Naive thymus-derived CD8-positive, alpha-beta T cell (primary cell): ENCODE data around the gene TMEM14B. TPM values are rescaled to one million over a fixed set of nuclear protein-coding genes. Genes with fewer than 3 reads are reported as not detected.
"Not testable (repeated sequence)": the region's sequence is repeated elsewhere in the genome, so short reads cannot be mapped to it uniquely, and the experiment has no call there.

Experiments used
- ATAC-seq, 2 donors: fragments of 150-1000 bp; cut with Tn5 transposase in 1 of 2; sonication (Bioruptor Pico), chemical (Tn5 transposase) in 1 of 2; 1 replicate in 1 of 2; 2 replicates in 1 of 2; pipeline ENCODE4 v1.10.0; 2021; ENCODE audit warnings: mild to moderate bottlenecking in 2 of 2, moderate library complexity in 2 of 2
- POLR2A ChIA-PET: fragments of 350-600 bp; sonication (Branson Sonifier 250); formaldehyde crosslinking; loops from one replicate; lab custom pipeline; 2021; ENCODE audit warnings: antibody characterized with exemption; lab: Charles Lee
- DNase-seq, 10 donors: peaks; one replicate each; pipeline versions ENCODE4 v3.0.0 to v3.0.0-alpha.2; 2020 to 2022
- H3K27ac Mint-ChIP-seq, 10 donors: one replicate each; pipeline ENCODE4 v1.8.0; 2020 to 2022; ENCODE audit warnings: mild to moderate bottlenecking in 10 of 10, mixed read lengths in 10 of 10, moderate library complexity in 4 of 10, inconsistent platforms in 1 of 10
- H3K27me3 Mint-ChIP-seq, 5 donors: one replicate each; pipeline ENCODE4 v1.8.0; 2021 to 2022; ENCODE audit warnings: mixed read lengths in 5 of 5
- H3K36me3 Mint-ChIP-seq, 3 donors: one replicate each; pipeline ENCODE4 v1.8.0; 2020 to 2022; ENCODE audit warnings: mixed read lengths in 3 of 3, mild to moderate bottlenecking in 2 of 3, inconsistent platforms in 1 of 3
- H3K4me1 Mint-ChIP-seq, 4 donors: one replicate each; pipeline ENCODE4 v1.8.0; 2021 to 2022; ENCODE audit warnings: mixed read lengths in 4 of 4
- H3K4me3 Mint-ChIP-seq, 10 donors: one replicate each; pipeline ENCODE4 v1.8.0; 2020 to 2022; ENCODE audit warnings: mild to moderate bottlenecking in 10 of 10, mixed read lengths in 10 of 10, moderate library complexity in 6 of 10, inconsistent platforms in 1 of 10
- H3K9me3 Mint-ChIP-seq, 9 donors: one replicate each; pipeline ENCODE4 v1.8.0; 2020 to 2022; ENCODE audit warnings: mixed read lengths in 9 of 9, mild to moderate bottlenecking in 3 of 9, inconsistent platforms in 1 of 9, moderate library complexity in 1 of 9
- polyA plus RNA-seq, 3 donors: library from polyadenylated mRNA; unstranded; fragments of 300-500 nt; fragmentation: Illumina TruSeq; gene quantifications; one replicate each; pipeline ENCODE4 v1.2.3, GENCODE V29; 2021
- total RNA-seq, 8 experiments: library from RNA in 2 of 8; stranded (reverse) in 2 of 8; gene quantifications; one replicate each; pipeline ENCODE4 v1.2.3 and lab custom pipeline; 2021 to 2026

TMEM14B gene
- total and polyA plus RNA-seq, 5 experiments from 2014 or later, result 76.4 to 241 (median 194) TPM

GRCh38 chr6:10749734-10750133, 2.1 kb downstream of the TMEM14B start:
- Mint-ChIP-seq H3K9me3 (no peaks in the 10 kb centered on the region), H3K27ac (peak overlapping the region in 6 of 10 donors; percentile 35 to 98 (median 68)), H3K27me3 (no peaks in the 10 kb centered on the region), H3K4me1 (peaks cover 32 to 78% (median 61%) of the 10 kb centered on the region in 4 donors), H3K4me3 (peak overlapping the region in 9 of 10 donors; percentile 15 to 98 (median 84)), H3K36me3 (peaks cover 0 to 49% (median 10%) of the 10 kb centered on the region in 3 donors)
- ATAC-seq (no peak), DNase-seq (no peak)
- POLR2A ChIA-PET, result no interaction called here

DNA sequence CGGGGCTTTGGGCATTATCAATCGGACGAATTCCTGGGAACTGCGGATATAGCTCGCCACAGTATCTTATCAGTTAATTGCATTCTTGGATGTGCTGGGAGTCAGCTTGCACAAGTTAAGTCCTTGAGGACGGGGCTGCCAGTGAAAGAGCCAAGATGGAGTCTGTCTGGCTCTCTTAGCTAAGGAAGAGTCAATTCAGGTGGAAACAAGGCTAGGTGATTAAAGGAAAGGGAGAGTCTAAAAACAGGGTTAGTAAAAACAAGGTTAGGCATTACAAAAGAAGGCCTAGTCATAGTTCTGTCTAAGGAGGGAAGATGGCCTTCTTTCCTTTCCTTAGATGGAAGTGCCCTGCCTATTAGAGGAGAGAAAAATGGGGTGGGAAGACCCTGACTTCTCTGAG, 3.0 kb downstream of the TMEM14B start:
- ATAC-seq, POLR2A ChIA-PET, H3K9me3 Mint-ChIP-seq, DNase-seq, H3K27me3 Mint-ChIP-seq: not testable (repeated sequence)
- H3K4me3 Mint-ChIP-seq, result peak overlapping the region in 1 of 10 donors; percentile 8
- H3K36me3 Mint-ChIP-seq, result peaks cover 0 to 57% (median 16%) of the 10 kb centered on the region in 3 donors
- peak overlapping the region in 5 of 10 donors; percentile 14 to 78 (median 63) for H3K27ac Mint-ChIP-seq
- H3K4me1 Mint-ChIP-seq, result peaks cover 28 to 81% (median 66%) of the 10 kb centered on the region in 4 donors

- ATAC-seq, result not testable (repeated sequence)
Measured at GRCh38 chr6:10751757-10752156, 4.2 kb downstream of the TMEM14B start.

DNA sequence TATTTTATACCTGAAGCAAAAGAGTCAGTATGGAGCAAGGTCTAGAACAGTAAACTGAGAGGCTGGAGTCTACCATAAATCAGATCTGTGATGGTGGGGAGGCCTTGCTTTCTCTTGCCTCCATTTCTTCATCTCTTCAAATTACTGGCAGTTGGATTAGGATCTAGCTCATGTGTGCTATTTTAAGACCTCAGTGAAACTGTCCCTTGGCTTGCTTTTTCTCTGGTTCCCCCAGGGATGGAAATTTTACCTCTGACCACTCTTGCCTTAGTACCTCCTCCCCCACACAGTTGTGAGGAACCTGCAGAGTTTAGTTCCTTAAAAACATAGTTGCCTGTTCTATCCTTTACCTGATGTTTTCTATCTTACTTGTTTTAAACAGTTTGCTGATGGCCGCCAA, 8.5 kb downstream of the TMEM14B start:
- Mint-ChIP-seq H3K36me3 (peaks cover 0 to 91% (median 33%) of the 10 kb centered on the region in 3 donors), H3K27ac (peak overlapping the region in 2 of 10 donors; percentile 13 to 40), H3K27me3 (no peaks in the 10 kb centered on the region), H3K4me1 (peaks cover 20 to 59% (median 35%) of the 10 kb centered on the region in 4 donors), H3K9me3 (no peaks in the 10 kb centered on the region), H3K4me3 (no peak overlapping the region)
- DNase-seq (no peak), ATAC-seq (no peak)
- POLR2A ChIA-PET, result interaction anchor here (1.0 kb wide), 1 partner anchor 10 kb away, joined by 3 read pairs; no protein-coding TSS in a partner anchor

More at GRCh38 chr6:10751757-10752156, 4.2 kb downstream of the TMEM14B start:
- H3K4me3 Mint-ChIP-seq, H3K27me3 Mint-ChIP-seq, DNase-seq, POLR2A ChIA-PET, H3K9me3 Mint-ChIP-seq: not testable (repeated sequence)
- H3K36me3 Mint-ChIP-seq, result peaks cover 0 to 68% (median 19%) of the 10 kb centered on the region in 3 donors
- H3K27ac Mint-ChIP-seq, result peak overlapping the region in 1 of 10 donors; percentile 63
- peaks cover 32 to 78% (median 60%) of the 10 kb centered on the region in 4 donors for H3K4me1 Mint-ChIP-seq

DNA sequence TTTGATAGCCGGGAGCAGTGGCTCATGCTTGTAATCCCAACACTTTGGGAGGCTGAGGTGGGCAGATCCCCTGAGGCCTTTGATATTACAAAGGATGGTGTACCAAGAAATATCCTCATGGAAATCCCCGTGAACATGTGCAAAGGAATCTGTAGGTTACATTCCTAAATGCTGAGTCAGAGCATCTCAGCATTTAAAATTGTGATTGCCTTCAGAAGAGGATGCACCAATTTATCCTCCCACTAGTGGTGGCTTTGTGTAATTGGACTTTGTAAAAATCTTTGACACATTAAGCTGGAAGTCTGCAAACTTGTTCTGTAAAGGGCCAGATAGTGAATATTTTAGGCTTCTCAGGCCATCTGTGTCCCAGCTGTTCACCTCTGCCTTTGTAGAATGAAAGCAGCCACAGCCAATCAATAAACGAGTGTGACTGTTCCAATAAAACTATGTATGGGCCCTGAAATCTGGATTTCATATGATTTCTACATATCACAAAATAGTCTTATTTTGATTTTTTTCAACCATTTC, 11.8 kb downstream of the TMEM14B start:
- ATAC-seq (peak in 1 of 2 donors; percentile 30), DNase-seq (peak in 2 of 10 donors; percentile 14 to 34)
- Mint-ChIP-seq H3K4me3 (no peak overlapping the region), H3K27me3 (no peaks in the 10 kb centered on the region), H3K9me3 (no peaks in the 10 kb centered on the region), H3K36me3 (peaks cover 0 to 74% (median 29%) of the 10 kb centered on the region in 3 donors), H3K27ac (peak overlapping the region in 3 of 10 donors; percentile 40 to 60 (median 41)), H3K4me1 (peaks cover 11 to 35% (median 16%) of the 10 kb centered on the region in 4 donors)
- POLR2A ChIA-PET, result no interaction called here

DNA sequence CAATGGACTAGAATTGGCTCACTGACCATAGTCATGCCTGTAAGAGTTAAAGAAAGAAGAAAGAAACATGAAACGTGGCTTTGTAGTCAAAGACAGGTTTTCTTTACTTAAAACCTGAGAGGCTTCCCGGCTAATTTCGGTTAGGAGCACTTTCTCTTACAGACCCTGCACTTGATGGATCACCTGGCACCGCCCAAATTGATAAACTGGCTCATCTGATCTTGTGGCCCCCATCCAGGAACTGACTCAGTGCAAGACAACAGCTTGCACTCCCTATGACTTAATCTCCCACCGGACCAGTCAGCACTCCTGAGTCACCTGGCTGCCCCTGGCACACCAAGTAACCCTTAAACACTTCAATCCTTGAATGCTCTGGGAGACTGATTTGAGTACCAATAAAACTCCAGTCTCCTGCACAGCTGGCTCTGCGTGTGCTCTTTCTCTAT, 12.3 kb downstream of the TMEM14B start:
- ATAC-seq (no peak), DNase-seq (no peak)
- Mint-ChIP-seq H3K9me3 (no peaks in the 10 kb centered on the region), H3K36me3 (peaks cover 0 to 68% (median 29%) of the 10 kb centered on the region in 3 donors), H3K27me3 (no peaks in the 10 kb centered on the region), H3K27ac (peak overlapping the region in 3 of 10 donors; percentile 40 to 75 (median 56)), H3K4me3 (no peak overlapping the region), H3K4me1 (peaks cover 7 to 30% (median 12%) of the 10 kb centered on the region in 4 donors)
- POLR2A ChIA-PET, result no interaction called here

GRCh38 chr6:10763006-10763405, 15.4 kb downstream of the TMEM14B start:
- DNase-seq (no peak), ATAC-seq (no peak)
- POLR2A ChIA-PET, result no interaction called here
- no peak overlapping the region for H3K27ac Mint-ChIP-seq
- H3K9me3 Mint-ChIP-seq, result no peaks in the 10 kb centered on the region
- peaks cover 0 to 53% (median 14%) of the 10 kb centered on the region in 3 donors for H3K36me3 Mint-ChIP-seq
- H3K4me3 Mint-ChIP-seq, result no peak overlapping the region
- no peaks in the 10 kb centered on the region for H3K27me3 Mint-ChIP-seq
- H3K4me1 Mint-ChIP-seq, result peaks cover 3 to 19% (median 7%) of the 10 kb centered on the region in 4 donors

DNA sequence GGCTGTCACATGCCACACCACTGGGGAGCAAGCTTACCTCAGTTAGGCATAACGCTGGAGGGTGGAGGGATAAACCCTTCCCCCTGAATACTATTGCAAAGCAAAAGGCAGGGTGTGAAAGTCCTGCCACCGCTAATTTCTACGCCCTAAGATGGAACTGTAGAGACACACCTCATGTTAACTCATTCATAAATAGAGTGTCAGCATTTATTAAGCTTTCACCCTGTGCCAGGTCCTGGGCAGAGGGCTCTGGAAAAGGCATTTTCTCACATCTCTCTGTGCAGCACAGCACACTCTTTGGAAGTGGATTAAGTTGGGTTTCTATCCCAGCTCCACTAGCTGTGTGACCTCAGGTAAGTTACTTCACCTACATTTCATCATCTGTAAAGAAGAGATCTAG, 21.8 kb downstream of the TMEM14B start:
- ATAC-seq (no peak), DNase-seq (no peak)
- Mint-ChIP-seq H3K4me1 (peaks cover 0 to 6% (median 2%) of the 10 kb centered on the region in 4 donors), H3K27me3 (no peaks in the 10 kb centered on the region), H3K27ac (no peak overlapping the region), H3K36me3 (peaks cover 8 to 48% (median 9%) of the 10 kb centered on the region in 3 donors), H3K4me3 (no peak overlapping the region), H3K9me3 (peaks cover 0 to 1% (median 0%) of the 10 kb centered on the region in 9 donors)
- POLR2A ChIA-PET, result no interaction called here

DNA sequence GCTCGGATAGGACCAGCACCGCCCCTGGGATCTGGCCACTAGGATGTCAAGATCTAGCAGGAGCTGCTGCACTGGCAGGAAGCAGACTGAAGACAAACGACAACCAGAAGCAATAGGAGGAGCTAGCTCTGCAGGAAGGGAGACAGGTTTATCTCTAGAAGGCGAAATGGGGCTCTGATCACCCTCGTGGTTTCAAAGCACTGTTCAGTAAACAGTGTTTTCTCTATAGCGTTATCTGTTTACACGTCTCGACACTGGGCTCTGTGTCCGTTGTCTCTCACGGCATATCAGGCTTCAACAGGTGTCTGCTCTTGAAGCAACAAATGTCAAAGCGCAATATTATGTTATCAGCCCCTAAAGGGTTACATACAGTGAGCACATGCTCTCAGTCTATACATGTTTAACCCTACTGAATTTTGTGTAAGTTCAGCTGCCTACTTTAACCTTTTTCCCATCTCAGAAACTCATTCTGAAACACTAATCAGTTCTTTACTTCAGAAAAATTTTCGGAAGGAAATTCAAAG, 23.8 kb downstream of the TMEM14B start:
- peak overlapping the region in 2 of 10 donors; percentile 28 to 83 for H3K27ac Mint-ChIP-seq
- no peak for ATAC-seq
- DNase-seq, result no peak
- peaks cover 0 to 1% (median 0%) of the 10 kb centered on the region in 9 donors for H3K9me3 Mint-ChIP-seq
- no peaks in the 10 kb centered on the region for H3K27me3 Mint-ChIP-seq
- H3K4me1 Mint-ChIP-seq, result peaks cover 0 to 11% (median 4%) of the 10 kb centered on the region in 4 donors
- H3K36me3 Mint-ChIP-seq, result peaks cover 8 to 56% (median 12%) of the 10 kb centered on the region in 3 donors
- POLR2A ChIA-PET, result no interaction called here
- H3K4me3 Mint-ChIP-seq, result no peak overlapping the region

GRCh38 chr6:10778230-10778629, 30.6 kb downstream of the TMEM14B start:
- no peaks in the 10 kb centered on the region for H3K9me3 Mint-ChIP-seq
- H3K27ac Mint-ChIP-seq, result peak overlapping the region in 1 of 10 donors; percentile 6

DNA sequence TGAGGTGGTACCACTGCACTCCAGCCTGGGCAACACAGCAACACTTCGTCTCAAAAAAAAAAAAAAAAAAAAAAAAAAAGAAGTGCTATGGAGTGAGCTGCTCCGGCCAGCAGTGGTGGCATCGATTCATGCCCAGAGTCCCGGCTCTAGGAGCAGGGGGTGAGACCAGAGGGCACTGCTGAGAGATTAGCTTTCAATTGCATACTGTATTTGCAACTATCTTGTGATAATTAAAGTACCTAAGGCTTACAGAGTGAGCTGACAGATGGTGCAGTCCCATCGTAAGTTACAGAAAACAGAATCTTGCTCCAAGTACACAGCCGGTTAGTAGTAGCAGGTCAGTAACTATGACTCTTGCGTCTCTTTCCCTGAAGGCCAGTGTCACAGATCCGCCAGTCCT, 31.5 kb downstream of the TMEM14B start:
- Mint-ChIP-seq H3K36me3 (peaks cover 5 to 48% (median 31%) of the 10 kb centered on the region in 3 donors), H3K4me3 (no peak overlapping the region), H3K27ac (no peak overlapping the region), H3K9me3 (no peaks in the 10 kb centered on the region), H3K27me3 (no peaks in the 10 kb centered on the region), H3K4me1 (peaks cover 2 to 18% (median 10%) of the 10 kb centered on the region in 4 donors)
- POLR2A ChIA-PET, result no interaction called here
- DNase-seq, result no peak
- ATAC-seq, result no peak

More at GRCh38 chr6:10778230-10778629, 30.6 kb downstream of the TMEM14B start:
- H3K4me3 Mint-ChIP-seq, result no peak overlapping the region
- POLR2A ChIA-PET, result no interaction called here
- peaks cover 5 to 44% (median 27%) of the 10 kb centered on the region in 3 donors for H3K36me3 Mint-ChIP-seq
- no peaks in the 10 kb centered on the region for H3K27me3 Mint-ChIP-seq
- peaks cover 2 to 18% (median 9%) of the 10 kb centered on the region in 4 donors for H3K4me1 Mint-ChIP-seq
- DNase-seq (no peak), ATAC-seq (no peak)

DNA sequence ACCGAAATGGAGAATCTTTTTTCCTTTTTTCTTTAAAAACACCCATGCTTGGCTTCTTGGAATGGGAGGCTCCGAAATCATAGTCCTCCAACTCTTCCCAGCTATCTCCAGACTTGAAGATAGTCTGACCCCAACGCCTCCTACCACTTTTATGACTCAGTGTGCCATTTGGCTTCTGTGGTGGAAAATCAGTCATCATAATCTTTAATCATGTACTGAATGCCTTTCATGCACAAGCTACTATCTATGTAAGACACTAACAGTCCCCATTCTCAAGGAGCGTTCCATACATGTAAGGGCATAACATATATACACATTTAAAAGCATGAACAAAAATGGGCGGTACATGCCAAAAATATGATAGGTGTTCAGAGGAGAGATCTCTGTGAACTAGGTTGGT, 44.1 kb downstream of the TMEM14B start:
- peaks cover 0 to 5% (median 0%) of the 10 kb centered on the region in 4 donors for H3K4me1 Mint-ChIP-seq
- POLR2A ChIA-PET, result no interaction called here
- DNase-seq (no peak), ATAC-seq (no peak)
- no peak overlapping the region for H3K27ac Mint-ChIP-seq
- H3K9me3 Mint-ChIP-seq, result no peaks in the 10 kb centered on the region
- peaks cover 0 to 30% (median 8%) of the 10 kb centered on the region in 3 donors for H3K36me3 Mint-ChIP-seq
- no peaks in the 10 kb centered on the region for H3K27me3 Mint-ChIP-seq
- H3K4me3 Mint-ChIP-seq, result no peak overlapping the region

DNA sequence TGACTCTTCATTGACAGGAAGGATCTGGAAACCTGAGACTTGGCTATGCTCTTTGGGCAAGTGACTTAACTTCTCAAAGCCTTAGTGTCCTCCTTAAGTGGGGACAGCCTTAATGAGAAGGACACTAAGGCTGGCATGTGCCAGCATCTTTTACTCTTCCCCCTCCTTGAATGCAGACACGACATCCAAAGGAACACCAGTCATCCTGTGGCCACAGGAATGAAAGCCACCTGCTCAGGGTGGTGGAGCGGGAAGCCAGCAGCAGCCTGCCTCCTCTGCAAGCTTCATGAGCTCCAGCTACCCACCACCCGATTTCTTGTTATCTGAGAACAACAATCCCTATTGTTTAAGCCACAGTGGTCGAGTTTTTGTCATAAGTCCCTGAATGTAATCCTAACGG, 44.5 kb downstream of the TMEM14B start:
- H3K36me3 Mint-ChIP-seq, result peaks cover 0 to 28% (median 7%) of the 10 kb centered on the region in 3 donors
- H3K27ac Mint-ChIP-seq, result no peak overlapping the region
- H3K9me3 Mint-ChIP-seq, result no peaks in the 10 kb centered on the region
- no peak for ATAC-seq
- no peaks in the 10 kb centered on the region for H3K27me3 Mint-ChIP-seq
- POLR2A ChIA-PET, result no interaction called here
- no peak overlapping the region for H3K4me3 Mint-ChIP-seq
- peaks cover 0 to 5% (median 0%) of the 10 kb centered on the region in 4 donors for H3K4me1 Mint-ChIP-seq
- no peak for DNase-seq
